ENCODE results near the gene SPATA17.

The SPATA17 gene

DNA sequence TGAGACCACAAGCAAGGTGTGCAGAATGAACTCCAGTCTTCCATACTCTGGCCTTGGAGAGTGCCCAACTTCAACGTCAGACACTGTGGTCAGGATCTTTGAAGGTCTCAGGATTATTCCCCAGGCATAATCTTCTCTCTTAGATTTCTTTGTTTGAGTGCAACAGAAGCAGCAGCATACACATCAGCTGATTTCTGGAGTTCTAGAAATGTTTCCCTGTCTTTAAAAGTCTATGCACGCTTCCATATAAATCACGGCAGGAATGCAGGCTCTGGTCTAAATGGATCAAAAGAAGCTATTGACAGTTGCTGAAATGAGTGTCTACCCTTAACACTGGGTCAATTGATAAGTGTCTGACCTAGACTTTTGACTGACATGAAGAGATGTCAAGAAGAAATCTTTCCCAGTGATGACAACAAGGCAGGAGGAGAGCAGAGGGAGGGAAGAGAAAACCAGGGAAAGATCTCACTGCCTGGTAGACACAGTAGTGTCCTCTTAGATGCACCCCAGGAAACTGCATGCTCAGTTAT is 279.7 kb downstream of the SPATA17 start:
- Histone ChIP-seq H3K36me3 (ENCODE audit: control insufficient read depth in 2 of 2, insufficient read depth in 1 of 2, low read length in 2 of 2) (no peaks in the 10 kb centered on the region), H3K27ac (ENCODE audit: extremely low read depth, low read depth, low read length) (no peak overlapping the region), H3K4me1 (ENCODE audit: control insufficient read depth, insufficient read depth, low read length) (no peaks in the 10 kb centered on the region), H3K4me3 (ENCODE audit: low read depth, low read length) (no peak overlapping the region), H3K9me3 (ENCODE audit: control insufficient read depth, insufficient read depth, low read depth, low read length) (no peaks in the 10 kb centered on the region)
- POLR2A ChIA-PET, result no interaction called here
- CTCF ChIA-PET, result interaction anchor here (0.6 kb wide), 1 partner anchor 1198 kb away, joined by 3 read pairs; no protein-coding TSS in a partner anchor
- TF ChIP-seq ZNF701 (tag by site-specific recombination; IDR thresholded peaks at IDR 0.05), result no peak
- TF ChIP-seq, protein P1, sequence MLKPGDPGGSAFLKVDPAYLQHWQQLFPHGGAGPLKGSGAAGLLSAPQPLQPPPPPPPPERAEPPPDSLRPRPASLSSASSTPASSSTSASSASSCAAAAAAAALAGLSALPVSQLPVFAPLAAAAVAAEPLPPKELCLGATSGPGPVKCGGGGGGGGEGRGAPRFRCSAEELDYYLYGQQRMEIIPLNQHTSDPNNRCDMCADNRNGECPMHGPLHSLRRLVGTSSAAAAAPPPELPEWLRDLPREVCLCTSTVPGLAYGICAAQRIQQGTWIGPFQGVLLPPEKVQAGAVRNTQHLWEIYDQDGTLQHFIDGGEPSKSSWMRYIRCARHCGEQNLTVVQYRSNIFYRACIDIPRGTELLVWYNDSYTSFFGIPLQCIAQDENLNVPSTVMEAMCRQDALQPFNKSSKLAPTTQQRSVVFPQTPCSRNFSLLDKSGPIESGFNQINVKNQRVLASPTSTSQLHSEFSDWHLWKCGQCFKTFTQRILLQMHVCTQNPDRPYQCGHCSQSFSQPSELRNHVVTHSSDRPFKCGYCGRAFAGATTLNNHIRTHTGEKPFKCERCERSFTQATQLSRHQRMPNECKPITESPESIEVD (tag by site-specific recombination; IDR thresholded peaks at IDR 0.05), result no peak
- TF ChIP-seq GLIS2 (tag by site-specific recombination; IDR thresholded peaks at IDR 0.05), result no peak
- TF ChIP-seq ZNF391 (tag by site-specific recombination; IDR thresholded peaks at IDR 0.05; ENCODE audit: borderline replicate concordance, low read depth), result no peak
- no peak for TF ChIP-seq ZNF660 (tag by site-specific recombination; IDR thresholded peaks at IDR 0.05)
- no peak for TF ChIP-seq ZNF157 (tag by site-specific recombination; IDR thresholded peaks at IDR 0.05)
- TF ChIP-seq ZNF76 (tag by site-specific recombination; IDR thresholded peaks at IDR 0.05; ENCODE audit: borderline replicate concordance, low read depth), result no peak
- TF ChIP-seq ZNF830 (tag by site-specific recombination; IDR thresholded peaks at IDR 0.05; ENCODE audit: low read depth), result no peak
- TF ChIP-seq ATF2 (tag by site-specific recombination; IDR thresholded peaks at IDR 0.05; ENCODE audit: low read depth), result no peak
- TF ChIP-seq ZNF274 (IDR thresholded peaks at IDR 0.05; ENCODE audit: low read length), result no peak
- TF ChIP-seq ZNF274 (tag by site-specific recombination; IDR thresholded peaks at IDR 0.05; ENCODE audit: borderline replicate concordance), result no peak
- TF ChIP-seq ZNF555 (tag by site-specific recombination; conservative IDR thresholded peaks at IDR 0.05), result no peak
- TF ChIP-seq, protein P2, sequence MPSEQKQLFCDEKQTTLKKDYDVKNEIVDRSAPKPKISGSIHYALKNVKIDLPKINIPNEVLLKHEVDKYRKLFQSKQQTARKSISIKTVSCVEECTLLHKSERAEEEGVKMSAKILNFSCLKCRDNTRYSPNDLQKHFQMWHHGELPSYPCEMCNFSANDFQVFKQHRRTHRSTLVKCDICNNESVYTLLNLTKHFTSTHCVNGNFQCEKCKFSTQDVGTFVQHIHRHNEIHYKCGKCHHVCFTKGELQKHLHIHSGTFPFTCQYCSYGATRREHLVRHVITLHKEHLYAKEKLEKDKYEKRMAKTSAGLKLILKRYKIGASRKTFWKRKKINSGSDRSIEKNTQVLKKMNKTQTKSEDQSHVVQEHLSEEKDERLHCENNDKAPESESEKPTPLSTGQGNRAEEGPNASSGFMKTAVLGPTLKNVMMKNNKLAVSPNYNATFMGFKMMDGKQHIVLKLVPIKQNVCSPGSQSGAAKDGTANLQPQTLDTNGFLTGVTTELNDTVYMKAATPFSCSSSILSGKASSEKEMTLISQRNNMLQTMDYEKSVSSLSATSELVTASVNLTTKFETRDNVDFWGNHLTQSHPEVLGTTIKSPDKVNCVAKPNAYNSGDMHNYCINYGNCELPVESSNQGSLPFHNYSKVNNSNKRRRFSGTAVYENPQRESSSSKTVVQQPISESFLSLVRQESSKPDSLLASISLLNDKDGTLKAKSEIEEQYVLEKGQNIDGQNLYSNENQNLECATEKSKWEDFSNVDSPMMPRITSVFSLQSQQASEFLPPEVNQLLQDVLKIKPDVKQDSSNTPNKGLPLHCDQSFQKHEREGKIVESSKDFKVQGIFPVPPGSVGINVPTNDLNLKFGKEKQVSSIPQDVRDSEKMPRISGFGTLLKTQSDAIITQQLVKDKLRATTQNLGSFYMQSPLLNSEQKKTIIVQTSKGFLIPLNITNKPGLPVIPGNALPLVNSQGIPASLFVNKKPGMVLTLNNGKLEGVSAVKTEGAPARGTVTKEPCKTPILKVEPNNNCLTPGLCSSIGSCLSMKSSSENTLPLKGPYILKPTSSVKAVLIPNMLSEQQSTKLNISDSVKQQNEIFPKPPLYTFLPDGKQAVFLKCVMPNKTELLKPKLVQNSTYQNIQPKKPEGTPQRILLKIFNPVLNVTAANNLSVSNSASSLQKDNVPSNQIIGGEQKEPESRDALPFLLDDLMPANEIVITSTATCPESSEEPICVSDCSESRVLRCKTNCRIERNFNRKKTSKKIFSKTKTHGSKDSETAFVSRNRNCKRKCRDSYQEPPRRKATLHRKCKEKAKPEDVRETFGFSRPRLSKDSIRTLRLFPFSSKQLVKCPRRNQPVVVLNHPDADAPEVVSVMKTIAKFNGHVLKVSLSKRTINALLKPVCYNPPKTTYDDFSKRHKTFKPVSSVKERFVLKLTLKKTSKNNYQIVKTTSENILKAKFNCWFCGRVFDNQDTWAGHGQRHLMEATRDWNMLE (tag by site-specific recombination; conservative IDR thresholded peaks at IDR 0.05; ENCODE audit: low read depth), result no peak
- TF ChIP-seq BCL11A (tag by site-specific recombination; IDR thresholded peaks at IDR 0.05; ENCODE audit: low read depth), result no peak

- no peak overlapping the region for H3K4me3 ChIP-seq (ENCODE audit: low read depth, low read length)
- H3K27ac ChIP-seq (ENCODE audit: extremely low read depth, low read depth, low read length), result no peak overlapping the region
- H3K36me3 ChIP-seq (ENCODE audit: control insufficient read depth in 2 of 2, insufficient read depth in 1 of 2, low read length in 2 of 2), result no peaks in the 10 kb centered on the region
- POLR2A ChIA-PET, result no interaction called here
- CTCF ChIA-PET, result interaction anchor here (1.2 kb wide), 1 partner anchor 1140 kb away, joined by 5 read pairs; no protein-coding TSS in a partner anchor
- H3K9me3 ChIP-seq (ENCODE audit: control insufficient read depth, insufficient read depth, low read depth, low read length), result no peaks in the 10 kb centered on the region
- H3K4me1 ChIP-seq (ENCODE audit: control insufficient read depth, insufficient read depth, low read length), result no peaks in the 10 kb centered on the region
- TF ChIP-seq BCL11B (tag by site-specific recombination; IDR thresholded peaks at IDR 0.05; ENCODE audit: low read depth) (no peak), ZNF155 (tag by site-specific recombination; IDR thresholded peaks at IDR 0.05) (no peak), ZNF513 (tag by site-specific recombination; IDR thresholded peaks at IDR 0.05) (no peak), GFI1B (tag by site-specific recombination; IDR thresholded peaks at IDR 0.05) (no peak), ZNF664 (tag by site-specific recombination; IDR thresholded peaks at IDR 0.05) (no peak), ZNF37A (tag by site-specific recombination; IDR thresholded peaks at IDR 0.05) (no peak), ZBTB8A (tag by site-specific recombination; IDR thresholded peaks at IDR 0.05) (no peak), ZBTB20 (tag by site-specific recombination; IDR thresholded peaks at IDR 0.05) (no peak)
- TF ChIP-seq, protein P3, sequence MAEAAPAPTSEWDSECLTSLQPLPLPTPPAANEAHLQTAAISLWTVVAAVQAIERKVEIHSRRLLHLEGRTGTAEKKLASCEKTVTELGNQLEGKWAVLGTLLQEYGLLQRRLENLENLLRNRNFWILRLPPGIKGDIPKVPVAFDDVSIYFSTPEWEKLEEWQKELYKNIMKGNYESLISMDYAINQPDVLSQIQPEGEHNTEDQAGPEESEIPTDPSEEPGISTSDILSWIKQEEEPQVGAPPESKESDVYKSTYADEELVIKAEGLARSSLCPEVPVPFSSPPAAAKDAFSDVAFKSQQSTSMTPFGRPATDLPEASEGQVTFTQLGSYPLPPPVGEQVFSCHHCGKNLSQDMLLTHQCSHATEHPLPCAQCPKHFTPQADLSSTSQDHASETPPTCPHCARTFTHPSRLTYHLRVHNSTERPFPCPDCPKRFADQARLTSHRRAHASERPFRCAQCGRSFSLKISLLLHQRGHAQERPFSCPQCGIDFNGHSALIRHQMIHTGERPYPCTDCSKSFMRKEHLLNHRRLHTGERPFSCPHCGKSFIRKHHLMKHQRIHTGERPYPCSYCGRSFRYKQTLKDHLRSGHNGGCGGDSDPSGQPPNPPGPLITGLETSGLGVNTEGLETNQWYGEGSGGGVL (tag by site-specific recombination; IDR thresholded peaks at IDR 0.05), result no peak
Observed at GRCh38 chr1:217911908-217912307, 280.8 kb downstream of the SPATA17 start.

All from HEK293 (cell line).